CD14-positive monocyte (primary cell): Measurements from ENCODE around the gene NRP2. TPM values are rescaled to one million over a fixed set of nuclear protein-coding genes. Genes with fewer than 3 reads are reported as not detected.

ENCODE experiments used
- DNase-seq, 3 donors: peaks; one replicate each; pipeline ENCODE4 v3.0.0-alpha.2; 2011 to 2022
- H2AFZ ChIP-seq: 2 replicates; pipeline ENCODE4 v1.6.0; 2012; ENCODE audit warnings: mild to moderate bottlenecking, low read depth, low read length, inconsistent platforms; ENCODE audit not compliant: insufficient read depth, poor library complexity, severe bottlenecking
- H3K27ac ChIP-seq, 2 donors: 1 replicate in 1 of 2; 2 replicates in 1 of 2; pipeline ENCODE4 v1.5.1; 2012 to 2013; ENCODE audit warnings: low read length in 2 of 2, control low read depth in 1 of 2, inconsistent platforms in 1 of 2, low read depth in 1 of 2, mild to moderate bottlenecking in 1 of 2
- H3K27me3 ChIP-seq, 2 donors: one replicate each; pipeline versions ENCODE4 v1.6.0 to v1.6.1; 2011 to 2013; ENCODE audit warnings: low read length in 2 of 2; ENCODE audit not compliant: control insufficient read depth in 2 of 2, insufficient read depth in 2 of 2
- H3K36me3 ChIP-seq, 2 donors: replicated peaks in 1 of 2; 1 replicate in 1 of 2; 2 replicates in 1 of 2; pipeline versions ENCODE4 v1.5.1 to v1.6.1; 2012 to 2013; ENCODE audit warnings: low read length in 2 of 2, control low read depth in 1 of 2, inconsistent platforms in 1 of 2, mild to moderate bottlenecking in 1 of 2; ENCODE audit not compliant: insufficient read depth in 2 of 2, control insufficient read depth in 1 of 2
- H3K4me1 ChIP-seq, 2 donors: 1 replicate in 1 of 2; 2 replicates in 1 of 2; pipeline versions ENCODE4 v1.5.1 to v1.6.1; 2012 to 2013; ENCODE audit warnings: low read length in 2 of 2, control low read depth in 1 of 2, inconsistent platforms in 1 of 2, mild to moderate bottlenecking in 1 of 2, moderate library complexity in 1 of 2; ENCODE audit not compliant: insufficient read depth in 2 of 2, control insufficient read depth in 1 of 2
- H3K4me2 ChIP-seq: replicated peaks from 2 replicates; pipeline ENCODE3; 2012; ENCODE audit warnings: low read length, moderate library complexity, mild to moderate bottlenecking; ENCODE audit not compliant: poor library complexity, severe bottlenecking; ENCODE audit errors: extremely low read depth
- H3K4me3 ChIP-seq, 3 experiments: fragments of 200-600 bp in 1 of 3; sonication (generic) in 1 of 3; replicated peaks in 1 of 3; 1 replicate in 2 of 3; 2 replicates in 1 of 3; pipeline ENCODE4 v1.5.1; 2011 to 2013; ENCODE audit warnings: low read length in 3 of 3, mild to moderate bottlenecking in 3 of 3, control low read depth in 2 of 3, low read depth in 2 of 3, inconsistent platforms in 1 of 3, moderate library complexity in 1 of 3
- H3K79me2 ChIP-seq: 2 replicates; pipeline ENCODE4 v1.6.0; 2012; ENCODE audit warnings: mild to moderate bottlenecking, control low read depth, inconsistent platforms, low read length, moderate library complexity; ENCODE audit not compliant: insufficient read depth
- H3K9ac ChIP-seq: 2 replicates; pipeline ENCODE4 v1.6.0; 2017; ENCODE audit warnings: low read length, mild to moderate bottlenecking; ENCODE audit not compliant: insufficient read depth, poor library complexity, severe bottlenecking
- H3K9me3 ChIP-seq, 2 donors: replicated peaks in 1 of 2; 1 replicate in 1 of 2; 2 replicates in 1 of 2; pipeline versions ENCODE4 v1.5.1 to v1.6.1; 2012 to 2013; ENCODE audit warnings: low read length in 2 of 2, control low read depth in 1 of 2; ENCODE audit not compliant: control insufficient read depth in 1 of 2, insufficient read depth in 1 of 2
- H4K20me1 ChIP-seq: 2 replicates; pipeline ENCODE4 v1.6.0; 2012; ENCODE audit warnings: mild to moderate bottlenecking, low read length, control low read depth, moderate library complexity; ENCODE audit not compliant: insufficient read depth
- H3K27ac Mint-ChIP-seq, 7 donors: one replicate each; pipeline ENCODE4 v1.8.0; 2020; ENCODE audit warnings: mild to moderate bottlenecking in 7 of 7, mixed read lengths in 7 of 7, moderate library complexity in 6 of 7, inconsistent platforms in 2 of 7
- H3K27me3 Mint-ChIP-seq, 3 donors: one replicate each; pipeline ENCODE4 v1.8.0; 2021 to 2022; ENCODE audit warnings: low read depth in 3 of 3, mild to moderate bottlenecking in 3 of 3, mixed read lengths in 3 of 3, moderate library complexity in 3 of 3, inconsistent platforms in 1 of 3
- H3K36me3 Mint-ChIP-seq, 2 donors: one replicate each; pipeline ENCODE4 v1.8.0; 2020; ENCODE audit warnings: mixed read lengths in 2 of 2, inconsistent platforms in 1 of 2, mild to moderate bottlenecking in 1 of 2
- H3K4me1 Mint-ChIP-seq: one replicate; pipeline ENCODE4 v1.8.0; 2020; ENCODE audit warnings: mild to moderate bottlenecking, mixed read lengths
- H3K4me3 Mint-ChIP-seq, 2 donors: one replicate each; pipeline ENCODE4 v1.8.0; 2020; ENCODE audit warnings: mild to moderate bottlenecking in 2 of 2, mixed read lengths in 2 of 2, moderate library complexity in 1 of 2
- H3K9me3 Mint-ChIP-seq, 7 donors: one replicate each; pipeline ENCODE4 v1.8.0; 2020 to 2022; ENCODE audit warnings: mixed read lengths in 7 of 7, mild to moderate bottlenecking in 6 of 7, moderate library complexity in 6 of 7, inconsistent platforms in 2 of 7
- WGBS: methylation state at CpG from one replicate; pipeline ENCODE4 v1.1.5; 2013; ENCODE audit warnings: missing lambda C conversion rate; ENCODE audit not compliant: insufficient coverage; 5-methylcytosine and 5-hydroxymethylcytosine counted together
- intact Hi-C, 2 donors: fragments of 100-400 bp; cut with micrococcal nuclease; formaldehyde crosslinking; loops; one replicate each; pipeline versions ENCODE4 v1.15.0 to v1.15.1; 2023
- polyA plus RNA-seq, 3 donors: library from polyadenylated mRNA; depleted of rRNA in 1 of 3; unstranded in 2 of 3; stranded (reverse) in 1 of 3; fragments of 300-500 nt in 2 of 3; fragments of >200 nt in 1 of 3; fragmentation: Illumina TruSeq in 2 of 3; gene quantifications; 1 replicate in 2 of 3; 2 replicates in 1 of 3; pipeline ENCODE4 v1.2.3, GENCODE V29; 2012 to 2021
- TF ChIP-seq, protein P1 (sequence below): fragments of 200-600 bp; IDR thresholded peaks from one replicate; pipeline ENCODE4 v1.8.0; 2022; ENCODE audit warnings: antibody characterized with exemption, mild to moderate bottlenecking

NRP2 gene
- polyA plus RNA-seq, 3 donors: 0.97 to 3.3 (median 1.6) TPM

DNA sequence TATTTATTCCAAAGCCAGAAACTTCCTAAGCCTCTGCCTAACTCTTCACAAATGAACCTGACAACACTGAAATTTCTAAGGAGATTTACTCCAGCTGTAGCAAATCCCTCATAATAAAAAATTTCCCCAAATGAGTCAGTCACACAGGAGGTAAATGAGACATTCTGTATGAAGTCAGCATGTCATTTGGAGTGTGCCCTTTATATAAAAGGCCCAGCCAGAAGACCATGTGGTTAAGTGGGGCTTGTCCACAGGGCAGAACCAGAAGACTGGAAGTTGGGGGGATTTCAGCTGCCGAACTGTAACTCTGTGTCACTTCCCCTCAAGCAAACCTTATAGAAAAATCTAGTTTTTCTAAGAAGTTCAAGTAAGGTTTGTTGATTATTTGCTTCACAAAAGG, 30.2 kb downstream of the NRP2 start:
- Histone ChIP-seq H3K36me3 (no peaks in the 10 kb centered on the region), H3K79me2 (no peaks in the 10 kb centered on the region), H3K4me2 (no peak overlapping the region), H3K4me1 (peaks cover 36 to 41% of the 10 kb centered on the region in 2 donors), H4K20me1 (no peaks in the 10 kb centered on the region), H3K9me3 (no peaks in the 10 kb centered on the region), H2AFZ (no peak overlapping the region), H3K27ac (no peak overlapping the region), H3K4me3 (no peak overlapping the region), H3K9ac (no peak overlapping the region), H3K27me3 (no peaks in the 10 kb centered on the region)
- Mint-ChIP-seq H3K4me1 (peaks cover 35% of the 10 kb centered on the region), H3K9me3 (peaks cover 0 to 2% (median 0%) of the 10 kb centered on the region in 7 donors), H3K4me3 (no peak overlapping the region), H3K27me3 (peaks cover 2 to 7% (median 6%) of the 10 kb centered on the region in 3 donors), H3K36me3 (peaks cover 0 to 2% of the 10 kb centered on the region in 2 donors), H3K27ac (no peak overlapping the region)
- no CpG with 5 or more reads among the region's 1 CpG for WGBS
- peak in 2 of 3 donors; percentile 37 to 90 for DNase-seq
- TF ChIP-seq, protein P1, sequence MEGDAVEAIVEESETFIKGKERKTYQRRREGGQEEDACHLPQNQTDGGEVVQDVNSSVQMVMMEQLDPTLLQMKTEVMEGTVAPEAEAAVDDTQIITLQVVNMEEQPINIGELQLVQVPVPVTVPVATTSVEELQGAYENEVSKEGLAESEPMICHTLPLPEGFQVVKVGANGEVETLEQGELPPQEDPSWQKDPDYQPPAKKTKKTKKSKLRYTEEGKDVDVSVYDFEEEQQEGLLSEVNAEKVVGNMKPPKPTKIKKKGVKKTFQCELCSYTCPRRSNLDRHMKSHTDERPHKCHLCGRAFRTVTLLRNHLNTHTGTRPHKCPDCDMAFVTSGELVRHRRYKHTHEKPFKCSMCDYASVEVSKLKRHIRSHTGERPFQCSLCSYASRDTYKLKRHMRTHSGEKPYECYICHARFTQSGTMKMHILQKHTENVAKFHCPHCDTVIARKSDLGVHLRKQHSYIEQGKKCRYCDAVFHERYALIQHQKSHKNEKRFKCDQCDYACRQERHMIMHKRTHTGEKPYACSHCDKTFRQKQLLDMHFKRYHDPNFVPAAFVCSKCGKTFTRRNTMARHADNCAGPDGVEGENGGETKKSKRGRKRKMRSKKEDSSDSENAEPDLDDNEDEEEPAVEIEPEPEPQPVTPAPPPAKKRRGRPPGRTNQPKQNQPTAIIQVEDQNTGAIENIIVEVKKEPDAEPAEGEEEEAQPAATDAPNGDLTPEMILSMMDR: no peak
- intact Hi-C loops: no loop called here

DNA sequence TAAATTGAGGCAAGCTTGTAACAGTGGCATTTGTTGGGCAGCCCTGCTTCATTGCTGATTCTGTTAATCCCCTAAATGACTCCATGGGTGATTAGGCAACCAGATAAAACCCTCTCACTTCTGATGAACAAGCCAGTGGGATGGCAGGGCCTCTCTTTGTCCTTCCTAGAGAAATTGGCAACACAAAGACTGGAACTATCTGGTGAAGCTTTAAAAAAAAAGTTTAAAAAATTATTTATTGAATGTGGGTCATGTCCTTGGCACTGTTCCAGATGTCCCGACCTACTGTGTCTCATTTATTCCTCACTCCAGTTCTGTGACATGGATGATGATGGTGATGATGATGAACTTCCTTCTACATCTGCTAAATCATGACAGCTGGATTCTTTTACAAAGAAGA, 30.8 kb downstream of the NRP2 start:
- no peak overlapping the region for H2AFZ ChIP-seq
- WGBS: no CpG with 5 or more reads among the region's 1 CpG
- intact Hi-C loops: no loop called here
- no peak overlapping the region for H3K4me3 ChIP-seq
- no peak overlapping the region for H3K27ac ChIP-seq
- H3K36me3 Mint-ChIP-seq: peaks cover 0 to 2% of the 10 kb centered on the region in 2 donors
- TF ChIP-seq, protein P1: no peak
- no peak overlapping the region for H3K4me2 ChIP-seq
- H3K9me3 ChIP-seq: no peaks in the 10 kb centered on the region
- peak in 2 of 3 donors; percentile 25 to 84 for DNase-seq
- no peaks in the 10 kb centered on the region for H3K36me3 ChIP-seq
- H4K20me1 ChIP-seq: no peaks in the 10 kb centered on the region
- H3K27me3 Mint-ChIP-seq: peaks cover 6 to 13% (median 6%) of the 10 kb centered on the region in 3 donors
- H3K4me1 ChIP-seq: peaks cover 30 to 35% of the 10 kb centered on the region in 2 donors
- H3K9ac ChIP-seq: no peak overlapping the region
- H3K9me3 Mint-ChIP-seq: peaks cover 0 to 2% (median 0%) of the 10 kb centered on the region in 7 donors
- no peaks in the 10 kb centered on the region for H3K79me2 ChIP-seq
- H3K4me1 Mint-ChIP-seq: peaks cover 29% of the 10 kb centered on the region
- no peak overlapping the region for H3K4me3 Mint-ChIP-seq
- no peaks in the 10 kb centered on the region for H3K27me3 ChIP-seq
- peak overlapping the region in 3 of 7 donors; percentile 27 to 65 (median 48) for H3K27ac Mint-ChIP-seq
